KMS-11 (cell line): ENCODE results near the gene FAM50A.
"Not testable (repeated sequence)": the region's sequence is repeated elsewhere in the genome, so short reads cannot be mapped to it uniquely, and the experiment has no call there.

ENCODE experiments used
- H2AFZ ChIP-seq: fragments of 200-600 bp; sonication (generic); 2 replicates; pipeline ENCODE4 v1.6.1; 2016; ENCODE audit warnings: antibody characterized with exemption, mixed run types, low read depth
- H3K27ac ChIP-seq: fragments of 200-600 bp; sonication (generic); 2 replicates; pipeline ENCODE4 v1.6.1; 2016; ENCODE audit warnings: mild to moderate bottlenecking, mixed run types
- H3K27me3 ChIP-seq: fragments of 200-600 bp; sonication (generic); 2 replicates; pipeline ENCODE4 v1.6.1; 2017; ENCODE audit warnings: mild to moderate bottlenecking, low read depth, mixed run types, moderate library complexity; ENCODE audit not compliant: insufficient read depth
- H3K36me3 ChIP-seq: fragments of 200-600 bp; sonication (generic); 2 replicates; pipeline ENCODE4 v1.6.1; 2017; ENCODE audit warnings: mild to moderate bottlenecking, mixed run types; ENCODE audit not compliant: insufficient read depth
- H3K4me1 ChIP-seq: fragments of 200-600 bp; sonication (generic); 2 replicates; pipeline ENCODE4 v1.6.1; 2016; ENCODE audit warnings: mild to moderate bottlenecking, low read depth, mixed run types; ENCODE audit not compliant: poor library complexity, severe bottlenecking
- H3K4me2 ChIP-seq: fragments of 200-600 bp; sonication (generic); 2 replicates; pipeline ENCODE4 v1.7.0; 2016; ENCODE audit warnings: mild to moderate bottlenecking, mixed run types
- H3K4me3 ChIP-seq: fragments of 200-600 bp; sonication (generic); IDR thresholded peaks from 2 replicates; pipeline ENCODE4 v1.6.1; 2017; ENCODE audit warnings: low read depth, low read length, mixed read lengths; ENCODE audit not compliant: insufficient read depth
- H3K79me2 ChIP-seq: fragments of 200-600 bp; sonication (generic); 2 replicates; pipeline ENCODE4 v1.6.1; 2016; ENCODE audit warnings: low read depth, mixed run types; ENCODE audit not compliant: insufficient read depth
- H3K9ac ChIP-seq: fragments of 200-600 bp; sonication (generic); 2 replicates; pipeline ENCODE4 v1.6.1; 2016; ENCODE audit warnings: mild to moderate bottlenecking, mixed run types
- H4K20me1 ChIP-seq: fragments of 200-600 bp; sonication (generic); 2 replicates; pipeline ENCODE4 v1.6.1; 2016; ENCODE audit warnings: mild to moderate bottlenecking, mixed run types; ENCODE audit not compliant: insufficient read depth
- TF ChIP-seq, protein P1 (sequence below): fragments of 200-600 bp; sonication (generic); conservative IDR thresholded peaks from 2 replicates; pipeline ENCODE4 v1.6.1; 2017; ENCODE audit warnings: low read depth, mild to moderate bottlenecking, antibody characterized with exemption, low read length, moderate library complexity, mixed read lengths

Gene FAM50A, protein sequence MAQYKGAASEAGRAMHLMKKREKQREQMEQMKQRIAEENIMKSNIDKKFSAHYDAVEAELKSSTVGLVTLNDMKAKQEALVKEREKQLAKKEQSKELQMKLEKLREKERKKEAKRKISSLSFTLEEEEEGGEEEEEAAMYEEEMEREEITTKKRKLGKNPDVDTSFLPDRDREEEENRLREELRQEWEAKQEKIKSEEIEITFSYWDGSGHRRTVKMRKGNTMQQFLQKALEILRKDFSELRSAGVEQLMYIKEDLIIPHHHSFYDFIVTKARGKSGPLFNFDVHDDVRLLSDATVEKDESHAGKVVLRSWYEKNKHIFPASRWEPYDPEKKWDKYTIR

DNA sequence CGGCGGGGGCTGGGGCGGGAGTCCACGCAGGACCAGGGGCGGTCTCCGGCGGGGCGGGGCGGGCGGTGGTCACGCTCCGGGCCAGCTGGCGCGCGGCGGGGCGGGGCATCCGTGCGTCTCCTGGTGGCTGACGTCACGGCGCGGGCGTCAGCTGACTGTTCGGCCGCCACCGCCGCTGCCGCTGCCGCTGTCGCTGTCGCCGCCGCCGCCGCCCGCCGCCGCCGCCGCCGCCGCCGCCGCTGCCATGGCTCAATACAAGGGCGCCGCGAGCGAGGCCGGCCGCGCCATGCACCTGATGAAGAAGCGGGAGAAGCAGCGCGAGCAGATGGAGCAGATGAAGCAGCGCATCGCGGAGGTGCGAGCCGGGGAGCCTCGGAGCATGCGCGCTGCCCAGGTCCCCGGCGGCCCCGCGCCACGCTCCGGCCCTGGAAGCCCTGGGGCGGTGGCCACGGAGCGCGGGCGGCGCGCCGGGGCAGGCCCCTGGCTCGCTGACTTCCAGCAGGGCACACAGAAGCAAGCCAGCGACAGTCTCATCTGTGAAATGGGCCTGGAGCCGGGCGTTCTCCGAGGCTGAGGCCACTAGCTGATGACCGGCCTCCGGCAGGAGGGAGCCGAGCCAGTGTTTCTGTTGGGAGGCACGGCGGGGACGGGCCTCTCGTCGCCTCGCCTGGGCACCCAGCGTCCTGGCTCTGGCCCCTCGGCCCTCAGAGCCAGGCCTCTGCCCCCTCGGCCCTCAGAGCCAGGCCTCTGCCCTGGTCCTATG lies at the start of gene FAM50A:
Gene FAM50A (plus strand): TSS at position 150 of the 763 bp plus-strand sequence. CDS start 95 bp downstream, at position 245.
- no peaks in the 10 kb centered on the region for H3K79me2 ChIP-seq
- no peaks in the 10 kb centered on the region for H3K36me3 ChIP-seq
- H2AFZ ChIP-seq: peak within 1 kb of the TSS; percentile 38; the same call in 1 of the 2 replicates
- H3K4me2 ChIP-seq: peak within 1 kb of the TSS; percentile 57
- no peak within 1 kb of the TSS for H3K27ac ChIP-seq
- TF ChIP-seq, protein P1, sequence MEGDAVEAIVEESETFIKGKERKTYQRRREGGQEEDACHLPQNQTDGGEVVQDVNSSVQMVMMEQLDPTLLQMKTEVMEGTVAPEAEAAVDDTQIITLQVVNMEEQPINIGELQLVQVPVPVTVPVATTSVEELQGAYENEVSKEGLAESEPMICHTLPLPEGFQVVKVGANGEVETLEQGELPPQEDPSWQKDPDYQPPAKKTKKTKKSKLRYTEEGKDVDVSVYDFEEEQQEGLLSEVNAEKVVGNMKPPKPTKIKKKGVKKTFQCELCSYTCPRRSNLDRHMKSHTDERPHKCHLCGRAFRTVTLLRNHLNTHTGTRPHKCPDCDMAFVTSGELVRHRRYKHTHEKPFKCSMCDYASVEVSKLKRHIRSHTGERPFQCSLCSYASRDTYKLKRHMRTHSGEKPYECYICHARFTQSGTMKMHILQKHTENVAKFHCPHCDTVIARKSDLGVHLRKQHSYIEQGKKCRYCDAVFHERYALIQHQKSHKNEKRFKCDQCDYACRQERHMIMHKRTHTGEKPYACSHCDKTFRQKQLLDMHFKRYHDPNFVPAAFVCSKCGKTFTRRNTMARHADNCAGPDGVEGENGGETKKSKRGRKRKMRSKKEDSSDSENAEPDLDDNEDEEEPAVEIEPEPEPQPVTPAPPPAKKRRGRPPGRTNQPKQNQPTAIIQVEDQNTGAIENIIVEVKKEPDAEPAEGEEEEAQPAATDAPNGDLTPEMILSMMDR: no peak
- H3K4me3 ChIP-seq: no peak within 1 kb of the TSS
- no peaks in the 10 kb centered on the region for H3K27me3 ChIP-seq
- H3K9ac ChIP-seq: peak within 1 kb of the TSS; percentile 61; the same call in 1 of the 2 replicates
- H4K20me1 ChIP-seq: no peaks in the 10 kb centered on the region
- H3K4me1 ChIP-seq: peaks cover 3% of the 10 kb centered on the region

DNA sequence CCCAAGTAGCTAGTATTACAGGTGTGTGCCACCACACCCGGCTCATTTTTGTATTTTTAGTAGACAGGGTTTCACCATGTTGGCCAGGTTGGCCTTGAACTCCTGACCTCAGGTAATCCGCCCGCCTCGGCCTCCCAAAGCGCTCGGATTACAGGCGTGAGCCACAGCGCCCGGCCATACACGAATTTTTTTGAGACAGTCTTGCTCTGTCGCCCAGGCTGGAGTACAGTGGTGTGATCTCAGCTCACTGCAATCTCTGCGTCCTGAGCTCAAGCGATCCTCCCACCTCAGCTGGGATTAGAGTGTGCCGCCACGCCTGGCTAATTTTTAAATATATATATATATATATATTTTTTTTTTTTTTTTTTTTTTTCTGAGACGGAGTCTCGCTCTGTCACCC lies 47.6 kb upstream of the FAM50A start:
- H3K4me1 ChIP-seq, H3K4me2 ChIP-seq, H3K27ac ChIP-seq, H4K20me1 ChIP-seq, H3K36me3 ChIP-seq, H2AFZ ChIP-seq, H3K27me3 ChIP-seq, H3K4me3 ChIP-seq, H3K9ac ChIP-seq: not testable (repeated sequence)
- H3K79me2 ChIP-seq: peaks cover 21% of the 10 kb centered on the region

DNA sequence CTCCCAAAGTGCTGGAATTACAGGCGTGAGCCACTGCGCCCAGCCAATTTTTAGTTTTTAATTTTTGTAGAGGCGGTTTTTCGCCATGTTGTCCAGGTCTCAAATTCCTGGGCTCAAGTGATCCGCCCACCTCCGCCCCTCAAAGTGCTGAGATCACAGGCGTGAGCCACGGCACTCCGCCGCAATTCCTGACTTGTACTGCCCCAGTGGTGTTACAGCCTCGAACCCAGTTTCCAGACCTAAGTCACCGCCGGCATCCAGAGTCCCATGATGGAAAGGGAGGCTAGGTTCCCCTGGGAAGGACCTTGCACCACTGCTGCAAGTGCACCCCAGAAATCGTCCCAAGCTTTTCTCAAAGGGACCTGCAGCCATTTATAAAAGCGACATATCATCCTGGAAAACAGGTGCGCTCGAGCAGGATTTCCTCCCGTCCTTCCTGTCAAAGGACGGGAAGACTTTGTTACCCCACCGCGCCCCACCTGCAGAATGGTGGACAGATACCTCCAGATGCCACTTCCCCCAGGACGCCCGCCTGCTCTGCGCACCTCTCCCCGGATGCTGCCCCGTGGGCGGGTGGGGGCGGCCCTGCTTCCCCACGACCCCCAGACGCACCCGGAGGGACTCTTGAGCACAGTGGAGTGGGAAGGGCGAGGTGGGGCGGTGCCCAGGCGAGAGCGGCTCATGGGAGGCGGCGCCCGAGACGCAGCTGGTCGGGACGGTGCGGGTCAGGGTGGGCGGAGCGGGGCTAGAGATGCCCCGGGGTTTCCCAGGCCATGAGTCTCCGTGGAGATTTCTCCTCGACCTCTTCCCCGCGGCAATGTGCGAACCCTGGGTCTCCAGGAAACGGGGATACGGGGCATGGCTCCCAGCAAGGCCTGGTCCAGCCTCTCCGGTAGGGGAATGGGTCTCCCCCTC lies 46.7 kb upstream of the FAM50A start:
- Histone ChIP-seq H3K9ac (peak overlapping the region; percentile 100), H2AFZ (peak overlapping the region; percentile 52; the same call in 1 of the 2 replicates)
- TF ChIP-seq, protein P1: no peak

DNA sequence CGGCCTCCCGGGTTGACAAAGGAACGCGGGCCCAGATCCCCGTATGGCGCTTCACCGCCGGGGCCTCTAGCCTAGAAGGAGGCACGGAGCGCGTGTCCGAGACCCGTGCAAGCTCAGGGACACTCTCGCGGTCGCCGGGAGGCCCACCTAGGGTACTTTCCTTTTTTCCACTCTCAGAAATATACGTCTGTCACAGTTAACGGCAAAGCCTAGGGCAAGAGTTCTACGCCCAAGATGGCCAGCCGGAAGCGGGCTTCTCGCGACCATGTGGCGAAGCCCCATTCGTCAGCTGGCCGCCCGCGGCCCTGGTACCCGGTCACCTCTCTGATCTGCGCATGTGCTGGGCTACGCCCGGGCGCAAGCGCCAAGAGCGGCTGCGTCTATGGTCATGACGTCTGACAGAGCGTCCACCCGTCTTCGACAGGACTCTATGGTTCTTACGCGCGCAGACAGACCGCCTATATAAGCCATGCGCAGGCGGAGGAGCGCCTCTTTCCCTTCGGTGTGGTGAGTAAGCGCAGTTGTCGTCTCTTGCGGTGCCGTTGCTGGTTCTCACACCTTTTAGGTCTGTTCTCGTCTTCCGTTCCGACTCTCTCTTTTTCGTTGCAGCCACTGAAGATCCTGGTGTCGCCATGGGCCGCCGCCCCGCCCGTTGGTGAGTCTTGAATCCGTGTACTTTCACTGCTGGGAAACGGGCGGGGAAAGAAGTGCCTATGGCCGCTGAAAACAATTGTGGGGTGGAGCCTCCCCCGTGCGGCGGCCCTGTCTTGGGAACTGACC lies 45.9 kb upstream of the FAM50A start, which contains the start of gene RPL10:
Gene RPL10 (plus strand): TSS at position 490 of the 780 bp plus-strand sequence. CDS start 143 bp downstream, at position 633.
- Histone ChIP-seq H3K4me1 (peaks cover 4% of the 10 kb centered on the region), H3K27ac (peak within 1 kb of the TSS; percentile 99), H3K79me2 (peaks cover 21% of the 10 kb centered on the region), H3K4me3 (no peak within 1 kb of the TSS), H2AFZ (peak within 1 kb of the TSS; percentile 52; the same call in 1 of the 2 replicates), H3K36me3 (0 out of 2 replicates have a peak, but pooled peaks cover 7% of the 10 kb centered on the region), H3K27me3 (no peaks in the 10 kb centered on the region), H4K20me1 (no peaks in the 10 kb centered on the region), H3K4me2 (peak within 1 kb of the TSS; percentile 74), H3K9ac (peak within 1 kb of the TSS; percentile 100)
- TF ChIP-seq, protein P1: no peak

More for the DNA sequence above, 46.7 kb upstream of the FAM50A start:
- peaks cover 21% of the 10 kb centered on the region for H3K79me2 ChIP-seq
- peak overlapping the region; percentile 99 for H3K27ac ChIP-seq
- H3K27me3 ChIP-seq: no peaks in the 10 kb centered on the region
- peak overlapping the region; percentile 50; the same call in 1 of the 2 replicates for H3K4me2 ChIP-seq
- no peak overlapping the region for H3K4me3 ChIP-seq
- no peaks in the 10 kb centered on the region for H4K20me1 ChIP-seq
- H3K36me3 ChIP-seq: 0 out of 2 replicates have a peak, but pooled peaks cover 7% of the 10 kb centered on the region
- peaks cover 4% of the 10 kb centered on the region for H3K4me1 ChIP-seq
